CD4-positive, alpha-beta T cell (primary cell): ENCODE measurements around the gene KCNH4. TPM values are rescaled to one million over a fixed set of nuclear protein-coding genes. Genes with fewer than 3 reads are reported as not detected.

Source experiments
- ATAC-seq: fragments of 200-7000 bp; cut with Tn5 transposase; one replicate; pipeline ENCODE4 v1.10.0; 2022; ENCODE audit warnings: mild to moderate bottlenecking; ENCODE audit not compliant: poor library complexity
- CTCF ChIA-PET: fragments of 350-600 bp; sonication (Branson Sonifier 250); formaldehyde crosslinking; loops from one replicate; lab custom pipeline; 2021; ENCODE audit warnings: antibody characterized with exemption, inconsistent platforms; lab: Charles Lee
- POLR2A ChIA-PET: fragments of 350-600 bp; sonication (Branson Sonifier 250); formaldehyde crosslinking; loops from one replicate; lab custom pipeline; 2021; ENCODE audit warnings: antibody characterized with exemption, inconsistent platforms; lab: Charles Lee
- DNase-seq, 14 experiments: peaks; one replicate each; pipeline ENCODE4 v3.0.0-alpha.2; 2013 to 2020; ENCODE audit warnings: mixed read lengths in 2 of 14
- H3K27ac ChIP-seq, 2 donors: one replicate each; pipeline versions ENCODE4 v1.5.1 to v1.7.0; 2013; ENCODE audit warnings: low read length in 2 of 2, low read depth in 1 of 2, mild to moderate bottlenecking in 1 of 2
- H3K27me3 ChIP-seq, 2 experiments: 1 replicate in 1 of 2; 2 replicates in 1 of 2; pipeline versions ENCODE4 v1.6.1 to v1.7.0; 2013; ENCODE audit warnings: low read length in 2 of 2, control low read depth in 1 of 2, mild to moderate bottlenecking in 1 of 2, moderate library complexity in 1 of 2; ENCODE audit not compliant: insufficient read depth in 2 of 2, control insufficient read depth in 1 of 2
- H3K36me3 ChIP-seq: one replicate; pipeline ENCODE4 v1.6.1; 2013; ENCODE audit warnings: low read length, control low read depth; ENCODE audit not compliant: insufficient read depth
- H3K4me1 ChIP-seq: one replicate; pipeline ENCODE4 v1.6.1; 2013; ENCODE audit warnings: low read length, control low read depth; ENCODE audit not compliant: insufficient read depth
- H3K4me3 ChIP-seq: one replicate; pipeline ENCODE4 v1.5.1; 2013; ENCODE audit warnings: mild to moderate bottlenecking, low read length, moderate library complexity
- H3K9me3 ChIP-seq, 2 experiments: 1 replicate in 1 of 2; 2 replicates in 1 of 2; pipeline versions ENCODE4 v1.6.1 to v1.7.0; 2013; ENCODE audit warnings: low read length in 2 of 2, mild to moderate bottlenecking in 2 of 2, control low read depth in 1 of 2, moderate library complexity in 1 of 2; ENCODE audit not compliant: control insufficient read depth in 1 of 2, insufficient read depth in 1 of 2
- H3K27ac Mint-ChIP-seq: one replicate; pipeline ENCODE4 v1.8.0; 2020; ENCODE audit warnings: mixed read lengths
- H3K27me3 Mint-ChIP-seq: one replicate; pipeline ENCODE4 v1.8.0; 2021; ENCODE audit warnings: mixed read lengths
- H3K36me3 Mint-ChIP-seq: one replicate; pipeline ENCODE4 v1.8.0; 2021; ENCODE audit warnings: low read depth, mixed read lengths
- H3K4me1 Mint-ChIP-seq: one replicate; pipeline ENCODE4 v1.8.0; 2021; ENCODE audit warnings: low read depth, mixed read lengths
- H3K4me3 Mint-ChIP-seq: one replicate; pipeline ENCODE4 v1.8.0; 2020; ENCODE audit warnings: mild to moderate bottlenecking, mixed read lengths
- H3K9me3 Mint-ChIP-seq: one replicate; pipeline ENCODE4 v1.8.0; 2020; ENCODE audit warnings: mixed read lengths
- CTCF ChIP-seq: fragments of 200-600 bp; IDR thresholded peaks from one replicate; pipeline ENCODE4 v1.8.0; 2022; ENCODE audit warnings: antibody characterized with exemption, mild to moderate bottlenecking
- intact Hi-C, 2 experiments: fragments of 100-400 bp; cut with DNase I in 1 of 2; cut with micrococcal nuclease in 1 of 2; formaldehyde crosslinking; loops; one replicate each; pipeline versions ENCODE4 v1.15.1 to v1.9.0; 2023 to 2025; cut with DNase I, micrococcal nuclease
- total RNA-seq, 174 experiments: library from RNA in 2 of 174; stranded (reverse) in 2 of 174; gene quantifications; one replicate each; pipeline ENCODE4 v1.2.3 and lab custom pipeline; 2021 to 2026

The KCNH4 gene
- total RNA-seq, 2 experiments from 2014 or later: 0.17 to 0.25 TPM

- Mint-ChIP-seq H3K27ac (no peak overlapping the region), H3K36me3 (peaks cover 46% of the 10 kb centered on the region), H3K4me1 (peaks cover 8% of the 10 kb centered on the region), H3K9me3 (no peaks in the 10 kb centered on the region), H3K4me3 (no peak overlapping the region), H3K27me3 (no peaks in the 10 kb centered on the region)
- CTCF ChIA-PET: interaction anchor here (0.6 kb wide), 1 partner anchor 236 kb away, joined by 3 read pairs; no protein-coding TSS in a partner anchor
- intact Hi-C loops: no loop called here
- H3K9me3 ChIP-seq: no peaks in the 10 kb centered on the region
- H3K4me1 ChIP-seq: peaks cover 10% of the 10 kb centered on the region
- ATAC-seq (no peak), DNase-seq (peak in 3 of 14 experiments; percentile 19 to 58 (median 49))
- H3K36me3 ChIP-seq: peaks cover 33% of the 10 kb centered on the region
- H3K27ac ChIP-seq: no peak overlapping the region
- H3K27me3 ChIP-seq: no peaks in the 10 kb centered on the region
- TF ChIP-seq CTCF: no peak
- no peak overlapping the region for H3K4me3 ChIP-seq
- POLR2A ChIA-PET: no interaction called here
These were observed 18.0 kb upstream of the KCNH4 start for GRCh38 chr17:42198897-42199296.

GRCh38 chr17:42197564-42198156, 16.7 kb upstream of the KCNH4 start:
- Histone ChIP-seq H3K4me1 (peaks cover 23% of the 10 kb centered on the region), H3K27ac (no peak overlapping the region), H3K9me3 (no peaks in the 10 kb centered on the region), H3K4me3 (no peak overlapping the region), H3K27me3 (no peaks in the 10 kb centered on the region), H3K36me3 (peaks cover 23% of the 10 kb centered on the region)
- no peak for TF ChIP-seq CTCF
- Mint-ChIP-seq H3K27me3 (no peaks in the 10 kb centered on the region), H3K36me3 (peaks cover 36% of the 10 kb centered on the region), H3K4me3 (no peak overlapping the region), H3K9me3 (no peaks in the 10 kb centered on the region), H3K4me1 (peaks cover 15% of the 10 kb centered on the region), H3K27ac (no peak overlapping the region)
- CTCF ChIA-PET: no interaction called here
- POLR2A ChIA-PET: no interaction called here
- ATAC-seq (no peak), DNase-seq (no peak)
- intact Hi-C loops: no loop called here

GRCh38 chr17:42193969-42194899, 13.3 kb upstream of the KCNH4 start, which contains the start of gene GHDC:
Gene GHDC, minus strand, starts transcription at chr17:42194494. Its CDS starts 913 bp downstream, at chr17:42193581.
- Mint-ChIP-seq H3K9me3 (no peaks in the 10 kb centered on the region), H3K4me1 (peaks cover 18% of the 10 kb centered on the region), H3K36me3 (peaks cover 7% of the 10 kb centered on the region), H3K4me3 (peak within 1 kb of the TSS; percentile 95), H3K27ac (peak within 1 kb of the TSS; percentile 76), H3K27me3 (no peaks in the 10 kb centered on the region)
- DNase-seq (peak; percentile 55 to 88 (median 73)), ATAC-seq (peak; percentile 97)
- ChIA-PET POLR2A (interaction anchor here (0.7 to 3.6 kb wide), 16 partner anchors 10 to 415 kb away, joined by 3 to 23 read pairs (median 4); partner anchors contain the start of genes CNP, DHX58, HCRT and KCNH4), CTCF (interaction anchor here (0.8 to 2.5 kb wide), 6 partner anchors 10 to 128 kb away, joined by 3 to 12 read pairs (median 5); partner anchors contain the start of genes HCRT and KCNH4)
- H3K36me3 ChIP-seq: no peaks in the 10 kb centered on the region
- no peaks in the 10 kb centered on the region for H3K9me3 ChIP-seq
- peak within 1 kb of the TSS; percentile 34 to 39 for H3K27ac ChIP-seq
- no peak for TF ChIP-seq CTCF
- no peaks in the 10 kb centered on the region for H3K27me3 ChIP-seq
- peaks cover 26% of the 10 kb centered on the region for H3K4me1 ChIP-seq
- peak within 1 kb of the TSS; percentile 75 for H3K4me3 ChIP-seq
- intact Hi-C loops: loop anchor here (1.0 to 5.0 kb wide), 3 partner anchors 13 to 72 kb away; partner anchors contain the start of genes HSPB9 (in 1 of the 2), KAT2A (in 1 of the 2) and KCNH4 (in 1 of the 2)
